Measurements from ENCODE around the gene RND1.

DNA sequence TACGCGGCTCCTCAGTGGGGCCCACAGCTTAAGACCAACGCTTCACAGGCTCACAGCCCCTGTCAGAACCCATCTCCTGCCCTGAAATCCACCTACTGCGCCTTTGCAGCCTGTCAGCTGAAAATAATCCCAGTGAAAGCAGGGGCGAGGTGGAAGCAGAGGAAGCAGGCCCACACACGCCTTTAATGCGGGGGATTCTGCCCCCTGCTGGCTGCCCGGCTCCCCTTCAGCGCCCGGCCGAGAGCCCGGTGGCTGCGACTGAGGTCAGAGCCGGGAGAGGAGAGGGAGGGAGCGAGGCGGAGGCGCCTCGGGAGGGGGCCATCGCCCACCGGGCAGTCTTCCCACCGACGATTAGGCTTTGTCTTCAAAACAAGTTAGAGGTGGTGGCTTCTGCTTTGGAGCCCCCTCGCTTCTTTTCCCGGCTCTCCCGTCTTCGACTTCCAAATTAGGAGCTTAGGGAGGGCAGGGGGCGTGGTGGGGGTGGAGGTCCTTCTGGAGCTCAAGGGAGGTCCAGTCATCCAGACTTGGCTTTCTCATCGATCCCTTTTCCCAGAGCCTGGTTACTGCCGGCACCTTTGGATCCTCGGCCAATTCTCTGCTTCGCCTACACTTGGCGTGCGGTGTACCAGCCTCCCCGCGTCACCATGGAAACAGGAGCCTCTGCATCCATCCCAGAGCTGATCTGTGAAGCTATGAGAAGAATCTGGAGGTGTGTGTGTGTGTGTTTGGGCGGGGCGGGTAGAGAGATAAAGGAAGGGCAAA lies 25.2 kb upstream of the RND1 start:
- TF ChIP-seq POLR2A (IDR thresholded peaks at IDR 0.05; ENCODE audit: low read depth, low read length) (no peak), PAX5 (IDR thresholded peaks at IDR 0.05; ENCODE audit: insufficient read depth, low read length, severe bottlenecking) (no peak), TAF1 (IDR thresholded peaks at IDR 0.05; ENCODE audit: low read depth, low read length) (no peak), SPI1 (IDR thresholded peaks at IDR 0.05; ENCODE audit: low read depth, low read length) (no peak)

Data from GM12891 (cell line).